ENCODE results near the gene MIER2.

Gene MIER2

GRCh38 chr19:281992-282391 is 62.6 kb downstream of the MIER2 start:
- no peak for DNase-seq (ENCODE audit: low read depth)
- no peak overlapping the region for H3K4me3 ChIP-seq (ENCODE audit: low read length)
- no peak for TF ChIP-seq CTCF (IDR thresholded peaks at IDR 0.05; ENCODE audit: insufficient read depth, low read depth, low read length, missing control alignments)

- DNase-seq (ENCODE audit: low read depth), result no peak
- H3K4me3 ChIP-seq (ENCODE audit: low read length), result no peak overlapping the region
- TF ChIP-seq CTCF (IDR thresholded peaks at IDR 0.05; ENCODE audit: insufficient read depth, low read depth, low read length, missing control alignments), result no peak
Observed at GRCh38 chr19:281156-281853, 63.3 kb downstream of the MIER2 start.

- H3K4me3 ChIP-seq (ENCODE audit: low read length), result no peak overlapping the region
- DNase-seq (ENCODE audit: low read depth), result no peak
- TF ChIP-seq CTCF (IDR thresholded peaks at IDR 0.05; ENCODE audit: insufficient read depth, low read depth, low read length, missing control alignments), result no peak
Observed at GRCh38 chr19:280541-281009, 64.0 kb downstream of the MIER2 start.

- DNase-seq (ENCODE audit: low read depth), result no peak
- no peak for TF ChIP-seq CTCF (IDR thresholded peaks at IDR 0.05; ENCODE audit: insufficient read depth, low read depth, low read length, missing control alignments)
- no peak overlapping the region for H3K4me3 ChIP-seq (ENCODE audit: low read length)
Observed at GRCh38 chr19:279656-280055, 64.9 kb downstream of the MIER2 start.

- no peak overlapping the region for H3K4me3 ChIP-seq (ENCODE audit: low read length)
- no peak for DNase-seq (ENCODE audit: low read depth)
- no peak for TF ChIP-seq CTCF (IDR thresholded peaks at IDR 0.05; ENCODE audit: insufficient read depth, low read depth, low read length, missing control alignments)
Observed at GRCh38 chr19:279231-279630, 65.4 kb downstream of the MIER2 start.

GRCh38 chr19:277581-278165 is 66.9 kb downstream of the MIER2 start:
- peak; percentile 32 for DNase-seq (ENCODE audit: low read depth)
- TF ChIP-seq CTCF (IDR thresholded peaks at IDR 0.05; ENCODE audit: insufficient read depth, low read depth, low read length, missing control alignments), result no peak
- H3K4me3 ChIP-seq (ENCODE audit: low read length), result no peak overlapping the region

- DNase-seq (ENCODE audit: low read depth), result no peak
- TF ChIP-seq CTCF (IDR thresholded peaks at IDR 0.05; ENCODE audit: insufficient read depth, low read depth, low read length, missing control alignments), result no peak
- H3K4me3 ChIP-seq (ENCODE audit: low read length), result no peak overlapping the region
Observed at GRCh38 chr19:277131-277530, 67.5 kb downstream of the MIER2 start.

Data from epithelial cell of esophagus (primary cell).